Epithelial cell of proximal tubule (primary cell): ENCODE results near the gene RNF26. TPM values are rescaled to one million over a fixed set of nuclear protein-coding genes. Genes with fewer than 3 reads are reported as not detected.

Experiments used
- DNase-seq: peaks from one replicate; pipeline ENCODE4 v3.0.0-alpha.2; 2011; ENCODE audit warnings: low read depth
- H3K4me3 ChIP-seq: 2 replicates; pipeline ENCODE4 v1.5.1; 2011; ENCODE audit warnings: low read depth, mild to moderate bottlenecking, low read length
- CTCF ChIP-seq: conservative IDR thresholded peaks from 2 replicates; pipeline ENCODE4 v1.5.1; 2012; ENCODE audit warnings: low read depth, mild to moderate bottlenecking, low read length
- total RNA-seq: library from RNA; depleted of rRNA; stranded (reverse); fragments of >200 nt; gene quantifications from 2 replicates; pipeline ENCODE4 v1.2.3, GENCODE V29; 2015

Gene RNF26
- total RNA-seq, 1 donor from 2014 or later, result 18.6 TPM

DNA sequence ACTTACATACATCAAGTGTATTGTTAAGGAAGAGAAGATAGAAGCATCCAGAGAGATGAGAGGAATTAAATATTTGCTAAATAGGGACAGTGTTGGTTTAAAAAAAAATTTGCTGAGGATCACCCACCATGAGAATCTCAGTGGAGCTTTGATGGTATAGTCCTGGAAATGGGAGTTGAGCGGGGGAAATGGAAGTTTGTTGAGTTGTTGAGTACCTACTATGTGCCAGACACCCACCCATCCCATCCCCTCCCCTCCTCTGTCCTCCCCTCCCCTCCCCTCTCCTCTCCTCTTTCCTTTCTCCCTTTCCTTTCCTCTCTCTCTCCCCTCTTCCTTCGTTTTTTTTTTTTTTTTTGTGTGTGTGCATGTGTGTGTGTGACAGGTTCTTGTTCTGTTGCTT, 16.9 kb downstream of the RNF26 start:
- no peak for TF ChIP-seq CTCF
- no peak overlapping the region for H3K4me3 ChIP-seq
- no peak for DNase-seq

DNA sequence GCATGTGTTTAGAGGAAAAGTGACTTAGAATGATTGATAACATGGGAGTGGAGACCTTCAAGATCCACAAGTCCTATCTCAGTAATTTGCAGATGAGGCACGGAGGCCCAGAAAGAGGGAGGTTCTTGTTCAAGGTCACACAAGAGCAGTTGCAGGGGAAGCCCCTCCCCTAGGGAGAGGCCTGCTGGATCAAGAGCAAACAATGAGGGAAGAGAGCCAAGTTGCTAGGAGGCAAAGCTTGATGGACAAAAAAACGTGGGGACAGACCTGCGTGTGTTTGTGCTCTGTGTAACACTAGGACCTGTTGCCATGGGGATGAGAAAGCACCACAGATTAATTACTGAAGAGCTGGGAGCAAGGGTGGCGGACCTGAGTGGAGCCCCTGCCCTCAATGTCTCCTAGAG, 18.5 kb downstream of the RNF26 start:
- no peak overlapping the region for H3K4me3 ChIP-seq
- TF ChIP-seq CTCF, result no peak
- DNase-seq, result no peak

GRCh38 chr11:119355091-119355843, 20.9 kb downstream of the RNF26 start:
- no peak for DNase-seq
- H3K4me3 ChIP-seq, result no peak overlapping the region
- no peak for TF ChIP-seq CTCF

DNA sequence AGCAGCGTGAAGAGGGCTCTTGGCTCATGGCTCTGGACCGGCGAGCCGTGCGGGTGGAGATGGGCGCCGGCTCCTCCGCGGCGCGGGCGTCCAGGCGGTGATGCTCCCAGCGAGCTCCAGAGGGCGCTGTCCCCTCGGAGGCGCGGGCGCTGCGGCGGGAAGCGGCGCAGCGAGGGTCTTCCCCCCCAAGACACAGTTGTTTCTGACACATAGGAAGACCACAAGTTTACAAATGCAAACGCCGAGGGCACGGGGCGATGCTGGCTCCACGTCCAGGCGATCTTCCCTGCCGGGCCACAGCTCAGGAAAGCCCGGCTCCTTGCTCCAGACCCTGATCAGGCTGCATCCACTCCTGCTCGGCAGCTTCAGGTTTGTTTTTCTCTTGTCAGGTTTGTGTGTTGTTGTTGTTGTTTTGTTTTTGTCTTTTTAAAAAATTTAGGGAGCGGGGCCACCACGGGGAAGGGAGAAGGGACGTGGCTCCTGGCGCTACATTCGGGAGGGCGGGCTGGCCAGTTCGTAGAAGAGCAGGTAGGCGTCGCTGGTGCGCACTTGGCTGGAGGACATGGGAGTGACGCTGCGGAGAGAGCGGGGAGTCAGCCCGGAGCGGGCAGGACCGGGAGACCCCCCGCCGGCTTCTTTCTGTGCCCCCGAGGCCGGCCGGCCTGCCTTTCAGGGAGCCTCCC, 22.2 kb downstream of the RNF26 start:
- DNase-seq, result no peak
- H3K4me3 ChIP-seq, result peak overlapping the region; percentile 39
- peak; percentile 79 for TF ChIP-seq CTCF

- no peak for DNase-seq
- H3K4me3 ChIP-seq, result no peak overlapping the region
- no peak for TF ChIP-seq CTCF
Measured at GRCh38 chr11:119357074-119357473, 22.7 kb downstream of the RNF26 start.

DNA sequence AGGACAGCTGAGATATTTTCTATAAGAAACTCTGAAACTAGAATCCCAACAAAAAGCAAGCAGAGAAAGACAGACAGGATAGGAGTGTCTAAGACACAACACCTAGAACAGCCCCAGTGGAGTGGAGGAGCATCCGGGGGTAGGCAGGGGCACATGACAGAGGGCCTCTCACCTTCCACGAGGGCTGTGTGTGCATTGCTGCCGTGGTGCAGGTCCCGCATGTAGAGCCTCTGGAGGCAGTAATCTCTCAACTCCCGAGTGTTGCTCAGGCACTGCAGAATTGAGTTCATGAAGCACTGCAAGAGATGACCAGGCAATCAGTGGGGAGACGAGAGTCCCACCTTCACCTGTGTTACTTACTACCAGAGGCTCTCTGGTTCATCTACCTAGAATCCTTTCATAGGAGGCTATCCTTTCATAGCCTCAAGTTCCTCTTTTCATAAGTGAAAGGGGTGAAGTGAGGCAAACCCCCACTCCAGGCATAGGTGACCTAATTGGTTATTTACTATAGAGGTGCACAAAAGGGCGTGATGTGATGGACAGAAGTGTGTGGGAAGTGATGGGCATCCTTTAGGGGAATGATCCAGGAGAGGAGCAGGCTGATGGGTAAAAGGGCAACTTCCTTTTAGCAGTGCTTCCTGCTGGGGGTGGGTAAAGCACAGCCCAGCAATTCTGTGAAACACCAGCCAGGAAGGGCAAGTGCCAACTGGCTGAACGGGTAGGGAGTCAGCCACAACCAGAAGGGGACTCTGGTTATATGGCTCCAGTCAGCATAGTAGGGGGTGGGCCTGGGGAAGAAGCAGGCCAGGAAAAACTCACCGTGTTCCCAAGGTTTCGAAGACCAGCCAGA, 25.3 kb downstream of the RNF26 start:
- no peak for DNase-seq
- H3K4me3 ChIP-seq, result no peak overlapping the region
- TF ChIP-seq CTCF, result no peak
